Stimulated activated CD4-positive, alpha-beta T cell treated with anti-CD3 and anti-CD28 coated beads, TNF-alpha, amount 100 ng/mL, for 48 hours (primary cell): ENCODE results near the gene TUBGCP6.

Source experiments
- DNase-seq, 3 donors: peaks; one replicate each; pipeline ENCODE4 v3.0.0-alpha.2; 2020; ENCODE audit warnings: low read depth in 3 of 3

Gene TUBGCP6

GRCh38 chr22:50196256-50196655 lies 48.6 kb downstream of the TUBGCP6 start:
- DNase-seq, result no peak

DNA sequence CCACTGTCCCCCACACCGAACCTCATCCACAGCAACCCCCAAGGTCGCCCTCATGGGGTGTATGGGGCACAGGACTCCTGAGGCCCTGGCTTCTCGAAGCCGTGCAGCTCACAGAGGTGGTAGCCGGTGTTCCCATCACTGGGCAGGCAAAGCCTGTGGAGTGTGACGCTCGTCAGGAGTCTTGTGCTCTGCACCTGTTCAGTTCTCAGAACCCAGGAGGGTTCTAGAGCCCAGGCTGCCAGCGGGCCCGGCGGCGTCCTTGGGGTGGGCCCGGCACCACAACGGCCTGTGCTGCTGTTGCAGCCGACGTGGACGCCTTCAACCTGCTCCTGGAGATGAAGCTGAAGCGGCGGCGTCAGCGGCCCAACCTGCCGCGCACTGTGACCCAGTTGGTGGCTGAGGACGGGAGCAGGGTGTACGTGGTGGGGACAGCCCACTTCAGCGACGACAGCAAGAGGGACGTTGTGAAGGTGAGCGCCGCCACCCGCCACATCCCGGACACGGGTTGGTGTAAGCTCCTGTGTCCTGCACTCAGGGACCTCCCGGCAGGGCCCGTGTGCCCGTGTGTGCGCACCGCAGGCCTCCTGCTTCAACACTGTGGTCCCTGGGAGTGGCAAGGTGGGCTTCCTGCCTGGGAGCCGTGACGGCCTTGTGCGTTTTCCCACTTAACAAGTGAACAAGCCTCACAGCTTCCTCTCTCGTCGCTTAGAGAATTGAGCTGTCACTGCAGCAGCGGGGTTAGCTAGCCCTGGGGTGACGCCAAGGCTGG lies 50.6 kb downstream of the TUBGCP6 start:
- DNase-seq, result no peak

DNA sequence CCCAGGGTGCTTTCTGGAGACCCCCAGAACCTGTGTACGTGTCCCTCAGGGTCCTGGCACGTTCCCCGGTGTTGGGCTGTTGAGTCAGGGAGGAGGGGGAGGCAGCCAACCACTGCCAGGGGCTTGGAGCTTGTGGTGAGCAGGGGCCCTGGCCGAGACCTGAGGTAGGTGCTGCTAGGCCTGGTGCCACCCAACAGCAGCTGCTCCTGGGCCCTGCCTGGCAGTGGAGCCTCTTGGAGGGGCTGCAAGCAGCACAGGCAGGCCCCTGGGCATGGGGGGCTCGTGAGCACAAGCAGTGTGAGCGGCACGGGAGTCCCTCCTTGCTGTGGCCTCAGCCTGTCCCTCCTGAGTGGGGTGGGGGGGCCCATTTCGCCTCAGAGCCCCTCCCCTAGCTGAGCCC lies 51.2 kb downstream of the TUBGCP6 start:
- DNase-seq, result no peak

DNA sequence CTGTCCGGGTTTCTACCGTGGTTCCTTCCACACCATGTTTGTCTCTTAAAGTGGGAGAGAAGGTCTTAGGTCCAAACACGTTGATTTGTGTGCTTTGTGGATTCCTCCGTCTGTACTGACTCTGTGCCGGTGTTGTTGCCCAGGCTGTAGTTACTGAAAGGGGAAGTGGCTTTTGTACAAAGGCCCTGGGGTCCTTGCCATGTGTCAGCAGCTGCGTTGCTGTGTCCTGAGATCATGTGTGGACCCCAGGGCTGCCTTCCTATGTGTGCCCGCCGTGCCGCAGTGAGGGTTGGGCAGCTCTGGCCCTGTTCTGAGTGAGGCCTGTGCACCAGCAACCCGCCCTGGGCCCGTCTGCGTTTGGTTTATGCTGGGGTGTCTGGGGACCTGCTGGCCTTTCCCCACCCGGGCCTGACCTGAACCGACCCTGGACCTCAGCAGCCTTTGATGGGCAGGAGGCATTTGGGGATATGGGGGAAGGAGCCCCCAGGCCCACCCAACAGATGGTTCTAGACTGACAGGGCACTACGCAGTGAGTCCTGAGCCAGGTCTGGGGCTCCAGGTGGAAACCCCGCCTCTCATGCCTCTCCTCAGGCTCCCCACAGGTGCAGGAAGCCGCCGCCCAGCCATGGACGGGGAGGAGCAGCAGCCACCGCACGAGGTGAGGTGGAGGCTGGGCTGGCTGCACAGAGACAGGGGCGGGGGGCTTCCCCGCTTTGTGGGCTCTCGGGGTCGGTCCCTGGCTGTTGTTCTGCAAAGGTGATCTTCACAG lies 52.2 kb downstream of the TUBGCP6 start:
- DNase-seq, result no peak

DNA sequence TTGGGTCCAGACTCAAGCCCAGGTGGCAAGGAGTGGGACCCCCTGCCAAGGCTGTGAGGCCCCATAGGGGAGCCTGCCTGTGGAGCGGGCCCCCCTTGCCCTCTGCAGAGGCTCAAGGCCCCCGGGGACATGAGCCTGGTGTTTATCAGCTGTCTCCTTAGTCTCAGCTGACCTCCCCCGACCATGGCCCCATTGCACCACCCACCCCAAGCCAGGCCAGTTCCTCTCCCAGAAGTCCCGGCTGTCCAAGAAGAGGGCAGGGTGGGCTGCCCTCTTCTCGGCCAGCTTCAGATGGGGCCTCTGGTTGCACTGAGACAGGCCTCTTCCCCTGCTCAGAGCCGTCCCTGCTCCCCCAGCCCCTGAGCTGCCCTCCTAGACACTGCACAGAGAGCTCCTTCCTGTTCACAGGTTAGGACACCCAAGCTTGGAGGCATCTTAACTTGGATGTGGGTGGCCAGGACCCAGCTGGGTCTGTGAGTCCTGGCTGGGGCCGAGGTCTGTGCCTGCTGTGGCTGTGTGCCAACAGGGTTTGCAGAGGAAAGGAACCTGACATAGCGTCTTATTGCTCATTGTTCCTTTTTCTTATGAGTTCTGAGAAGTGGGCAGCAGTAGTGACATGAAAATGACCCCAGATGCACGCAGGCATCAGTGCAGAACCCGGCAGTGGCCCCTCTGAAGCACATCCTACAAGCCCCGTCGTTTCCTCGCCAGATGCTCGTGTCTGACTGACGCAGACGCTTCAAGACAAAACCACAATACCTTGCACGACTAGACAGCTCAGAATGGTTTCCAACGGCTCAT lies 53.7 kb downstream of the TUBGCP6 start:
- peak in 2 of 3 donors; percentile 48 to 59 for DNase-seq

- DNase-seq, result peak; percentile 32 to 76 (median 56)
Measured at GRCh38 chr22:50190182-50190940, 54.5 kb downstream of the TUBGCP6 start.

DNA sequence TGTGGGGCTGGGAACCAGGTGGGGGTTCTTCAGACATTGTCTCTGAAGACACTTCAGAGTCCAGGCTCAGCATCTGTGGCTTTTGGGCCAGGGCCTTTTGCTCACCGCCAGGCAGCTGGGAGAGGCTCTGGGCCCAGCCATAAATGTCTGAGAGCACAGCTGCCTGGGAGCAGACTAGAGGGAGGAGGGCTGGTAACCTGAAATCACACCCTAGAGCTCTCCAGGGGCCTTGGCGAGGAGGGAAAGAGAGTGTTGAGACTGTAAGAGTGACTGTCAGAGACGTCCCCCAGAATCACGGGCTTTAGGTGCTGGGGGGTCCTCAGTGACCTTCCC lies 55.0 kb downstream of the TUBGCP6 start:
- no peak for DNase-seq

DNA sequence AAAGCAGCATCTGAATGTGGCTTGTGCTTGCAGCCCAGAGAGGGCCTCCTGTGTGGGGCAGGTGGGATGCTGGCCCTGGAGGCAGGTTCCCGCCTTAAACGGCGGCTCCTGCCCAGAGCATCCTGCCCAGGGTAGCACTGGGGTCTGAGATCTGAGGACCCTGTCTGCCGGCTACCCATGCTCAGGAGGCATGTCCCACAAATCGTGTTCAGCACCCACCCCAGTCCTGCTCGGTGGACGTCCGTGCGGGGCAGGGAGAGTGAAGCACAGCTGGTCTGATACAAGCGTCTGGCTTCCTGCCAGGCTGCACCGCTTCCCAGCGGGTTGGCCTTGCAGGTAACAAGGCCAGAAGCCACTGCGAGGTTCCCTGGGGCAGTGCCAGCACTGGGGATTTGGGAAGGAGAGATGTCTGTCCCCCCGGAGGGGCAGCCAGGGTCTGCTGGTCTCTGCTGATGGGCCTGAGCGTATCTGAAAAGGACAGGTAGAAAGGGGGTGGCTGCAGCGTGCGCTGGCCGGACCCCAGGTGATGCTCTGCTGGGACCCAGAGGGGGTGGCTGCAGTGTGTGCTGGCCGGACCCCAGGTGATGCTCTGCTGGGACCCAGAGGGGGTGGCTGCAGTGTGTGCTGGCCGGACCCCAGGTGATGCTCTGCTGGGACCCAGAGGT lies 55.5 kb downstream of the TUBGCP6 start:
- no peak for DNase-seq

GRCh38 chr22:50188356-50188755 lies 56.5 kb downstream of the TUBGCP6 start:
- DNase-seq, result no peak

- DNase-seq, result no peak
Measured at GRCh38 chr22:50186761-50187523, 57.9 kb downstream of the TUBGCP6 start.

GRCh38 chr22:50186181-50186714 lies 58.6 kb downstream of the TUBGCP6 start:
- DNase-seq, result no peak

DNA sequence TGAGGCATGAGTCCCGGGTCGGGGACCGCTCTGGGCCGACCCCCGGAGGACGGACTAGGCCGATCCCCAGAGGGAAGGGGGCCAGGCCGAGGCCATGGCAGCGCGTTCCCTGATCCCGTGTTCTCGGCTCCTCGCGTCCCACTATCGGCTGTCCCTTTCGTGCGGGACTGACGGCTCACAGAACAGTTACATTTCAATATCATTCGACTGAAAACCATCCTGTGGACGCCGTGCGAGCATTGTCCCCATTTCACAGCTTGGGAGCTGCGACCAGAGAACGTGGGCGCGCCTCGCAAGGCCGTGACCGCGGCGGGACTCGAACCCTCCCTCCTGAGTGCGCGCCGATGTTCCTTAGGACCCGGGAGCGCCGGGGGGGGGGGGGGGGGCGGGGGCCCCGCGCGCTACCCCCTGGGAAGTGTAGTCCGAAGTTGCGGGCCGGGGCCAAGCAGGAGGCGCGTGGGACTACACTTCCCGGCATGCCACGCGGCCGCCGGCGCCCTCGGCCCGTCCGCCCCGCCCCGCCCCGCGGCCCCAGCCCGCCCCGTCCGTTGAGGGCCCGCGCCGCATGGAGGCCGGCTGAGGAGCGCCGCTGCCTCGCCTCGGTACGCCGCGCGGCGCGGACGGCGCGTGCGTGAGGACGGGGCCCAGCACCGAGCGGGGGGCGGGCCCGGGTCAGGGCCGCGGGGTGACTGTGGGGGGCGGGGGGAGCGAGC lies 59.3 kb downstream of the TUBGCP6 start, which contains the start of gene TRABD:
Gene TRABD, plus strand, starts transcription at position 539 of the 713 bp plus-strand sequence. CDS start 7,148 bp downstream, outside the sequence.
- DNase-seq, result peak; percentile 80 to 89 (median 83)

GRCh38 chr22:50184902-50185374 lies 59.9 kb downstream of the TUBGCP6 start:
- DNase-seq, result no peak

DNA sequence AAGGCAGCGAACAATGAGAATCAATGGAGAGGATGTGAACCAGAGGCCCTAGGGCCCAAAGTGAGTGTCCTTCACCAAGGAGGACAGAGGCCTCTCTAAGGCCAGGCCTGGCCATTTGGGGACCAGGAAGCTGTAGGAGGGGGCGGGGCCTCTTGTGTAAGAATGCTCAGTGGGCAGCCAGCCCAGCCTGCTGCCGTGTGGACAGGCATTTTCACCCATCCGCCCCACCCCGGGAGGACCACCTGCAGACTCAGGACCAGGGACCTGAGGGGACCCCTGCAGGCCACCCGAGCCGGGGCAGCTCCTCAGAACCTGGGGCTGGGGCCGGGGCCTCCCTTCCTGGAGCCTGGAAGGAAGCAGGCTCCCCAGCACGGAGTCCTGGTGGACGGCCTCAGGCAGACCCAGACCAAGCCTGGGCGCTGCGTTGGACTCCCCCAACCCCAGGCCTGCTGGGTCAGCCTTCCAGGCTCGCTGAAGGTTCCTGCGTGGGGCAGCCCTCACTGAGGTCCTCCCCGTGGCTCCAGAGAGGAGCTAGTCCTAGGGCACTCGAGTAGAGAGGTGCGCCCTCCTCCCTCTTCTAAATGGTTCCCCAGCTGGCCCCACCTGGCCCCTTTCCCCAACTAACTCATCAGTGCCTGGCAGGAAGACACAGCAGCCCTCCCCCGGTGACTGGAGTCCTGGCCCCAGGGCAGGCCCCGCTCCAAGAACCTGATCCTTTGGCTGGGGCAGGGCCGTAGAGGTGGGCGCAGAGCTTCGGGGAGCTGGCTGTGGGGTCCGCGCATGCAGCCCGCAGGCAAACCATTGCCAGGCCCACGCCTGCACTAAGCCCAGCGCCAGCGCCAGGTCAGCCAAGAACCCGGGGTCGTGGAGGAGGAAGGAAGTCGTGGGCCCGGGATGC lies 60.6 kb downstream of the TUBGCP6 start:
- DNase-seq, result no peak

- DNase-seq, result no peak
Measured at GRCh38 chr22:50183141-50183971, 61.5 kb downstream of the TUBGCP6 start.

- DNase-seq, result no peak
Measured at GRCh38 chr22:50182176-50183081, 62.4 kb downstream of the TUBGCP6 start.
